ENCODE results near the gene ATP2C2.
A peak's percentile ranks its signal among the peaks of the same experiment; 100 is the strongest.
"Not testable (repeated sequence)": the region's sequence is repeated elsewhere in the genome, so short reads cannot be mapped to it uniquely, and the experiment has no call there.

The ATP2C2 gene

GRCh38 chr16:84413244-84414004 lies 45.1 kb downstream of the ATP2C2 start:
- no peak for TF ChIP-seq Cebpa-rat (IDR thresholded peaks at IDR 0.05)
- H4K20me1 ChIP-seq, result no peaks in the 10 kb centered on the region
- no peaks in the 10 kb centered on the region for H3K27me3 ChIP-seq
- no peak overlapping the region for H3K4me3 ChIP-seq
- no peaks in the 10 kb centered on the region for H3K36me3 ChIP-seq
- no peaks in the 10 kb centered on the region for H3K9me3 ChIP-seq
- no peak overlapping the region for H3K27ac ChIP-seq
- H3K4me1 ChIP-seq, result peaks cover 29% of the 10 kb centered on the region
- H3K4me2 ChIP-seq, result no peak overlapping the region
- no peak overlapping the region for H3K9ac ChIP-seq

- peak overlapping the region; percentile 31 for H3K4me2 ChIP-seq
- no peak overlapping the region for H3K4me3 ChIP-seq
- no peak overlapping the region for H3K9ac ChIP-seq
- no peaks in the 10 kb centered on the region for H3K27me3 ChIP-seq
- no peak for TF ChIP-seq Cebpa-rat (IDR thresholded peaks at IDR 0.05)
- peaks cover 18% of the 10 kb centered on the region for H3K4me1 ChIP-seq
- no peaks in the 10 kb centered on the region for H4K20me1 ChIP-seq
- H3K36me3 ChIP-seq, result no peaks in the 10 kb centered on the region
- H3K27ac ChIP-seq, result no peak overlapping the region
- H3K9me3 ChIP-seq, result no peaks in the 10 kb centered on the region
Measured at GRCh38 chr16:84414789-84415326, 46.5 kb downstream of the ATP2C2 start.

GRCh38 chr16:84416407-84417321 lies 48.3 kb downstream of the ATP2C2 start:
- H4K20me1 ChIP-seq, result no peaks in the 10 kb centered on the region
- H3K4me2 ChIP-seq, result no peak overlapping the region
- H3K4me1 ChIP-seq, result peaks cover 9% of the 10 kb centered on the region
- no peaks in the 10 kb centered on the region for H3K9me3 ChIP-seq
- H3K9ac ChIP-seq, result no peak overlapping the region
- H3K36me3 ChIP-seq, result no peaks in the 10 kb centered on the region
- no peak overlapping the region for H3K4me3 ChIP-seq
- H3K27me3 ChIP-seq, result no peaks in the 10 kb centered on the region
- no peak for TF ChIP-seq Cebpa-rat (IDR thresholded peaks at IDR 0.05)
- no peak overlapping the region for H3K27ac ChIP-seq

GRCh38 chr16:84418056-84418849 lies 49.9 kb downstream of the ATP2C2 start:
- no peak for TF ChIP-seq Cebpa-rat (IDR thresholded peaks at IDR 0.05)
- Histone ChIP-seq H3K27ac (no peak overlapping the region), H3K27me3 (no peaks in the 10 kb centered on the region)

GRCh38 chr16:84419730-84420129 lies 51.4 kb downstream of the ATP2C2 start:
- Histone ChIP-seq H3K4me2 (no peak overlapping the region), H3K36me3 (no peaks in the 10 kb centered on the region), H3K9ac (no peak overlapping the region), H3K27ac (no peak overlapping the region), H3K4me1 (peaks cover 5% of the 10 kb centered on the region), H3K27me3 (no peaks in the 10 kb centered on the region), H3K4me3 (no peak overlapping the region), H4K20me1 (no peaks in the 10 kb centered on the region), H3K9me3 (peaks cover 12% of the 10 kb centered on the region; the same call in 1 of the 2 replicates)
- no peak for TF ChIP-seq Cebpa-rat (IDR thresholded peaks at IDR 0.05)

More at GRCh38 chr16:84418056-84418849, 49.9 kb downstream of the ATP2C2 start:
- H4K20me1 ChIP-seq, result no peaks in the 10 kb centered on the region
- H3K4me2 ChIP-seq, result no peak overlapping the region
- peaks cover 6% of the 10 kb centered on the region; the same call in 1 of the 2 replicates for H3K9me3 ChIP-seq
- no peak overlapping the region for H3K4me3 ChIP-seq
- no peak overlapping the region for H3K9ac ChIP-seq
- no peaks in the 10 kb centered on the region for H3K36me3 ChIP-seq
- peaks cover 7% of the 10 kb centered on the region for H3K4me1 ChIP-seq

GRCh38 chr16:84420556-84420955 lies 52.2 kb downstream of the ATP2C2 start:
- H3K27ac ChIP-seq, H3K4me2 ChIP-seq, H3K4me1 ChIP-seq, H3K36me3 ChIP-seq, H3K27me3 ChIP-seq, H3K9ac ChIP-seq, H3K4me3 ChIP-seq, H4K20me1 ChIP-seq: not testable (repeated sequence)
- H3K9me3 ChIP-seq, result peaks cover 12% of the 10 kb centered on the region; the same call in 1 of the 2 replicates

- Histone ChIP-seq H3K27me3 (no peaks in the 10 kb centered on the region), H3K4me1 (no peaks in the 10 kb centered on the region), H3K4me3 (no peak overlapping the region), H3K4me2 (no peak overlapping the region), H3K27ac (no peak overlapping the region), H4K20me1 (no peaks in the 10 kb centered on the region), H3K9ac (no peak overlapping the region), H3K36me3 (no peaks in the 10 kb centered on the region), H3K9me3 (peaks cover 12% of the 10 kb centered on the region; the same call in 1 of the 2 replicates)
- no peak for TF ChIP-seq Cebpa-rat (IDR thresholded peaks at IDR 0.05)
Measured at GRCh38 chr16:84421081-84421937, 53.0 kb downstream of the ATP2C2 start.

- TF ChIP-seq Cebpa-rat (IDR thresholded peaks at IDR 0.05), result no peak
Measured at GRCh38 chr16:84421938-84422220, 53.5 kb downstream of the ATP2C2 start.

More at GRCh38 chr16:84421938-84422220, 53.5 kb downstream of the ATP2C2 start:
- Histone ChIP-seq H4K20me1 (no peaks in the 10 kb centered on the region), H3K4me2 (no peak overlapping the region), H3K36me3 (no peaks in the 10 kb centered on the region), H3K27ac (no peak overlapping the region), H3K27me3 (no peaks in the 10 kb centered on the region), H3K9ac (no peak overlapping the region), H3K4me1 (no peaks in the 10 kb centered on the region), H3K9me3 (peaks cover 12% of the 10 kb centered on the region; the same call in 1 of the 2 replicates), H3K4me3 (no peak overlapping the region)

All from BLaER1 (cell line).